ENCODE results near the gene TRAM2. TPM values are rescaled to one million over a fixed set of nuclear protein-coding genes. Genes with fewer than 3 reads are reported as not detected.

TRAM2 gene
- total and polyA plus RNA-seq, 2 of the 13 experiments (the other 11 are each of a cell fraction or from before 2014, with no cell fraction given) = 49.1 to 72.5 TPM

DNA sequence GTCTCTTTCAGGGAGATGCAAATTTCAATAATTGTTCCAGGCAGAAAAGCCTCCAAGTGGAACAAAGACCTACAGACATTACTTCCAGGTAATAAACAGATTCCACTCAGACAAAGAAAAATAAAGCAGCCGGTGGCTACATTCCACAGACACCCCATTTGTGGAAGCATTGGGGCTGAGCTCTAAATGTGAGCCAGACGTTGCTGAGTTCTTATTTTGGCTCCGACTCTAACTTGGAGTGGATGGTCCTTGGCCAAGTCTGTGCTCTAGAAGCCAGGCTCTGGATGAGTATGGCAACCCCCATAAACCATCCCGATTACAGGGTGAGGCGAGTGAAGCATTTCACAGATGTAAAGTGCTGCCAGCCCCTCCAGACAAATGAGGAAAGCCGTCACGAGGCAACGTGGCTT is 6.6 kb downstream of the TRAM2 start:
- Histone ChIP-seq H3K79me2 (ENCODE audit: insufficient read depth, low read length) (peaks cover 100% of the 10 kb centered on the region), H3K36me3 (replicated peaks in 1 of 2; ENCODE audit: control insufficient read depth in 1 of 2, insufficient read depth in 2 of 2, low read length in 2 of 2) (peaks cover 8 to 51% of the 10 kb centered on the region in 2 experiments), H3K9me3 (ENCODE audit: low read length) (no peaks in the 10 kb centered on the region), H3K4me2 (ENCODE audit: low read depth, low read length) (no peak overlapping the region; the same call in 1 of the 2 replicates), H3K27ac (ENCODE audit: extremely low read length, insufficient read depth, low read length) (no peak overlapping the region), H2AFZ (ENCODE audit: low read length) (no peak overlapping the region), H4K20me1 (ENCODE audit: insufficient read depth, low read length) (peaks cover 83% of the 10 kb centered on the region), H3K9ac (ENCODE audit: insufficient read depth, low read depth, low read length) (no peak overlapping the region), H3K4me3 (replicated peaks in 1 of 3; ENCODE audit: insufficient read depth in 1 of 3, low read depth in 2 of 3, low read length in 3 of 3) (no peak overlapping the region), H3K4me1 (ENCODE audit: insufficient read depth, low read length) (peaks cover 100% of the 10 kb centered on the region), H3K27me3 (ENCODE audit: control insufficient read depth in 1 of 2, insufficient read depth in 2 of 2, low read length in 2 of 2) (no peaks in the 10 kb centered on the region; a peak in 1 of 5 replicates)
- in situ Hi-C loops (cut with HindIII; ENCODE audit: extremely low pct_ligation_motif_present, low pct_unique_long_range_greater_than_20kb) (no loop called here), intact Hi-C loops (cut with micrococcal nuclease; ENCODE audit: unreplicated experiment) (loop anchor here (5.0 kb wide), 1 partner anchor 68 kb away; no protein-coding TSS in a partner anchor)
- ChIA-PET POLR2A (interaction anchor here (1.6 kb wide), 1 partner anchor 19 kb away, joined by 3 read pairs; no protein-coding TSS in a partner anchor), CTCF (ENCODE audit: low intra/inter-chr PET ratio, low total read pairs) (no interaction called here)
- DNase-seq (ENCODE audit: low spot score) (no peak), FAIRE-seq (no peak), ATAC-seq (no peak)
- WGBS (ENCODE audit: low lambda C conversion rate) = 87% methylated on average over 8 of the region's 8 CpGs
- TF ChIP-seq ZNF33A (CRISPR knock-in tag; IDR thresholded peaks at IDR 0.05; ENCODE audit: borderline replicate concordance) (no peak), HOXA9 (CRISPR knock-in tag; IDR thresholded peaks at IDR 0.05; ENCODE audit: borderline replicate concordance) (no peak), AGO2 (optimal IDR thresholded peaks at IDR 0.05; ENCODE audit: low read depth, low read length) (no peak), KLF13 (CRISPR knock-in tag; IDR thresholded peaks at IDR 0.05) (no peak), MZF1 (CRISPR knock-in tag; IDR thresholded peaks at IDR 0.05; ENCODE audit: borderline replicate concordance) (no peak), ZNF713 (CRISPR knock-in tag; IDR thresholded peaks at IDR 0.05) (no peak), ZNF616 (CRISPR knock-in tag; IDR thresholded peaks at IDR 0.05; ENCODE audit: low read depth) (no peak), SOX6 (IDR thresholded peaks at IDR 0.05) (no peak), SOX6 (CRISPR knock-in tag; IDR thresholded peaks at IDR 0.05) (no peak), PHF21A (CRISPR knock-in tag; IDR thresholded peaks at IDR 0.05) (no peak), ARNTL (CRISPR knock-in tag; IDR thresholded peaks at IDR 0.05) (no peak), HMGA1 (CRISPR knock-in tag; conservative IDR thresholded peaks at IDR 0.05) (no peak), FLYWCH1 (CRISPR knock-in tag; IDR thresholded peaks at IDR 0.05) (no peak), SP5 (CRISPR knock-in tag; IDR thresholded peaks at IDR 0.05; ENCODE audit: borderline replicate concordance, low read depth) (no peak), ZNF850 (CRISPR knock-in tag; conservative IDR thresholded peaks at IDR 0.05) (no peak), STAG1 (CRISPR knock-in tag; IDR thresholded peaks at IDR 0.05) (no peak)
- TF ChIP-seq, protein P1, sequence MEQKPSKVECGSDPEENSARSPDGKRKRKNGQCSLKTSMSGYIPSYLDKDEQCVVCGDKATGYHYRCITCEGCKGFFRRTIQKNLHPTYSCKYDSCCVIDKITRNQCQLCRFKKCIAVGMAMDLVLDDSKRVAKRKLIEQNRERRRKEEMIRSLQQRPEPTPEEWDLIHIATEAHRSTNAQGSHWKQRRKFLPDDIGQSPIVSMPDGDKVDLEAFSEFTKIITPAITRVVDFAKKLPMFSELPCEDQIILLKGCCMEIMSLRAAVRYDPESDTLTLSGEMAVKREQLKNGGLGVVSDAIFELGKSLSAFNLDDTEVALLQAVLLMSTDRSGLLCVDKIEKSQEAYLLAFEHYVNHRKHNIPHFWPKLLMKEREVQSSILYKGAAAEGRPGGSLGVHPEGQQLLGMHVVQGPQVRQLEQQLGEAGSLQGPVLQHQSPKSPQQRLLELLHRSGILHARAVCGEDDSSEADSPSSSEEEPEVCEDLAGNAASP (CRISPR knock-in tag; IDR thresholded peaks at IDR 0.05; ENCODE audit: borderline replicate concordance) = no peak
- TF ChIP-seq, protein P2, sequence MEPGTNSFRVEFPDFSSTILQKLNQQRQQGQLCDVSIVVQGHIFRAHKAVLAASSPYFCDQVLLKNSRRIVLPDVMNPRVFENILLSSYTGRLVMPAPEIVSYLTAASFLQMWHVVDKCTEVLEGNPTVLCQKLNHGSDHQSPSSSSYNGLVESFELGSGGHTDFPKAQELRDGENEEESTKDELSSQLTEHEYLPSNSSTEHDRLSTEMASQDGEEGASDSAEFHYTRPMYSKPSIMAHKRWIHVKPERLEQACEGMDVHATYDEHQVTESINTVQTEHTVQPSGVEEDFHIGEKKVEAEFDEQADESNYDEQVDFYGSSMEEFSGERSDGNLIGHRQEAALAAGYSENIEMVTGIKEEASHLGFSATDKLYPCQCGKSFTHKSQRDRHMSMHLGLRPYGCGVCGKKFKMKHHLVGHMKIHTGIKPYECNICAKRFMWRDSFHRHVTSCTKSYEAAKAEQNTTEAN (CRISPR knock-in tag; conservative IDR thresholded peaks at IDR 0.05) = no peak
- TF ChIP-seq, protein P3, sequence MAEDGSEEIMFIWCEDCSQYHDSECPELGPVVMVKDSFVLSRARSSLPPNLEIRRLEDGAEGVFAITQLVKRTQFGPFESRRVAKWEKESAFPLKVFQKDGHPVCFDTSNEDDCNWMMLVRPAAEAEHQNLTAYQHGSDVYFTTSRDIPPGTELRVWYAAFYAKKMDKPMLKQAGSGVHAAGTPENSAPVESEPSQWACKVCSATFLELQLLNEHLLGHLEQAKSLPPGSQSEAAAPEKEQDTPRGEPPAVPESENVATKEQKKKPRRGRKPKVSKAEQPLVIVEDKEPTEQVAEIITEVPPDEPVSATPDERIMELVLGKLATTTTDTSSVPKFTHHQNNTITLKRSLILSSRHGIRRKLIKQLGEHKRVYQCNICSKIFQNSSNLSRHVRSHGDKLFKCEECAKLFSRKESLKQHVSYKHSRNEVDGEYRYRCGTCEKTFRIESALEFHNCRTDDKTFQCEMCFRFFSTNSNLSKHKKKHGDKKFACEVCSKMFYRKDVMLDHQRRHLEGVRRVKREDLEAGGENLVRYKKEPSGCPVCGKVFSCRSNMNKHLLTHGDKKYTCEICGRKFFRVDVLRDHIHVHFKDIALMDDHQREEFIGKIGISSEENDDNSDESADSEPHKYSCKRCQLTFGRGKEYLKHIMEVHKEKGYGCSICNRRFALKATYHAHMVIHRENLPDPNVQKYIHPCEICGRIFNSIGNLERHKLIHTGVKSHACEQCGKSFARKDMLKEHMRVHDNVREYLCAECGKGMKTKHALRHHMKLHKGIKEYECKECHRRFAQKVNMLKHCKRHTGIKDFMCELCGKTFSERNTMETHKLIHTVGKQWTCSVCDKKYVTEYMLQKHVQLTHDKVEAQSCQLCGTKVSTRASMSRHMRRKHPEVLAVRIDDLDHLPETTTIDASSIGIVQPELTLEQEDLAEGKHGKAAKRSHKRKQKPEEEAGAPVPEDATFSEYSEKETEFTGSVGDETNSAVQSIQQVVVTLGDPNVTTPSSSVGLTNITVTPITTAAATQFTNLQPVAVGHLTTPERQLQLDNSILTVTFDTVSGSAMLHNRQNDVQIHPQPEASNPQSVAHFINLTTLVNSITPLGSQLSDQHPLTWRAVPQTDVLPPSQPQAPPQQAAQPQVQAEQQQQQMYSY (CRISPR knock-in tag; IDR thresholded peaks at IDR 0.05) = no peak
- TF ChIP-seq, protein P4, sequence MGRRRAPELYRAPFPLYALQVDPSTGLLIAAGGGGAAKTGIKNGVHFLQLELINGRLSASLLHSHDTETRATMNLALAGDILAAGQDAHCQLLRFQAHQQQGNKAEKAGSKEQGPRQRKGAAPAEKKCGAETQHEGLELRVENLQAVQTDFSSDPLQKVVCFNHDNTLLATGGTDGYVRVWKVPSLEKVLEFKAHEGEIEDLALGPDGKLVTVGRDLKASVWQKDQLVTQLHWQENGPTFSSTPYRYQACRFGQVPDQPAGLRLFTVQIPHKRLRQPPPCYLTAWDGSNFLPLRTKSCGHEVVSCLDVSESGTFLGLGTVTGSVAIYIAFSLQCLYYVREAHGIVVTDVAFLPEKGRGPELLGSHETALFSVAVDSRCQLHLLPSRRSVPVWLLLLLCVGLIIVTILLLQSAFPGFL (CRISPR knock-in tag; IDR thresholded peaks at IDR 0.05) = no peak
- no TSS peak for BruUV-seq (replicated peaks)

All from HepG2 (cell line).